ENCODE results near the gene SHH. TPM values are rescaled to one million over a fixed set of nuclear protein-coding genes. Genes with fewer than 3 reads are reported as not detected.

The SHH gene
- total and polyA plus RNA-seq, 2 donors (not counting 1 experiment from before 2014, with no cell fraction given): under 0.01 TPM; not detected in 1

DNA sequence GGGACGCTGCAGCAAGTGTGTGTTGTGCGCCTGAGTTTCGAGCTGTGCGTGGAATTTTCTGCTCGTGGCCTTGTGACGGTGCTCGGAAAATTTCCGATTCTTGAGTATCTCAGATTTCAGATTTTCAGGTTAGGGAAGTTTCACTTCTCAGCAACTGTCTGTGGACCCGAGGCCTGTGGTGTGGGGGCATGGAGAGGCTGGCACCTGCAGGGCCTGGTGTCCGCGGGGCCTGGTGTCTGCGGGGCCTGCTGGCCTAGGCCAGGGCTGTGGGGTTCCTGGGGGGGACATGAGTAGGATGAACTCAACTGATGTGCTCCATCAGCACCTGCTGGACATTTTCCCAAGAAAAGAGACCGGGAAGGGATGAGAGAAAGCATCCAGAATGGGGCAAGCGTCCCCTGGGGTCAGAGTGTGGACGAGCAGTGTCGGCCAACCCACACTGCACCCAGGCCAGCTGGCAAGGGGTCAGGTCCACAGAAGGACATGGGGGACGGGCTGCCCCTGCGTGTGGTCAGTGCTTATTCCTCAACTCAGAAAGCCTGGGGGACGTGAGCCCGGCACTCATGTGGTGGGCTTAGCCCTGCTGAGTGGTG is 31.3 kb upstream of the SHH start:
- TF ChIP-seq, protein P1, sequence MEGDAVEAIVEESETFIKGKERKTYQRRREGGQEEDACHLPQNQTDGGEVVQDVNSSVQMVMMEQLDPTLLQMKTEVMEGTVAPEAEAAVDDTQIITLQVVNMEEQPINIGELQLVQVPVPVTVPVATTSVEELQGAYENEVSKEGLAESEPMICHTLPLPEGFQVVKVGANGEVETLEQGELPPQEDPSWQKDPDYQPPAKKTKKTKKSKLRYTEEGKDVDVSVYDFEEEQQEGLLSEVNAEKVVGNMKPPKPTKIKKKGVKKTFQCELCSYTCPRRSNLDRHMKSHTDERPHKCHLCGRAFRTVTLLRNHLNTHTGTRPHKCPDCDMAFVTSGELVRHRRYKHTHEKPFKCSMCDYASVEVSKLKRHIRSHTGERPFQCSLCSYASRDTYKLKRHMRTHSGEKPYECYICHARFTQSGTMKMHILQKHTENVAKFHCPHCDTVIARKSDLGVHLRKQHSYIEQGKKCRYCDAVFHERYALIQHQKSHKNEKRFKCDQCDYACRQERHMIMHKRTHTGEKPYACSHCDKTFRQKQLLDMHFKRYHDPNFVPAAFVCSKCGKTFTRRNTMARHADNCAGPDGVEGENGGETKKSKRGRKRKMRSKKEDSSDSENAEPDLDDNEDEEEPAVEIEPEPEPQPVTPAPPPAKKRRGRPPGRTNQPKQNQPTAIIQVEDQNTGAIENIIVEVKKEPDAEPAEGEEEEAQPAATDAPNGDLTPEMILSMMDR (conservative IDR thresholded peaks at IDR 0.05 in 1 of 2, IDR thresholded peaks at IDR 0.05 in 1 of 2; ENCODE audit: low read depth in 1 of 2, low read length in 2 of 2): no peak
- TF ChIP-seq EZH2 (IDR thresholded peaks at IDR 0.05; ENCODE audit: low read length, missing control alignments): no peak
- Histone ChIP-seq H3K36me3 (ENCODE audit: control insufficient read depth, insufficient read depth, low read length) (no peaks in the 10 kb centered on the region), H3K9me3 (ENCODE audit: control insufficient read depth, insufficient read depth, low read depth, low read length) (no peaks in the 10 kb centered on the region), H3K4me1 (ENCODE audit: control insufficient read depth, extremely low read depth, insufficient read depth, low read length) (no peaks in the 10 kb centered on the region), H3K4me2 (ENCODE audit: extremely low read depth, insufficient read depth, low read length) (no peak overlapping the region), H3K27me3 (ENCODE audit: control insufficient read depth, insufficient read depth, low read length) (no peaks in the 10 kb centered on the region), H2AFZ (ENCODE audit: low read length) (no peak overlapping the region), H3K27ac (ENCODE audit: insufficient read depth, low read length) (no peak overlapping the region), H3K4me3 (replicated peaks in 1 of 4; ENCODE audit: control extremely low read depth in 1 of 4, insufficient read depth in 1 of 4, low read depth in 3 of 4, low read length in 4 of 4) (no peak overlapping the region), H3K79me2 (ENCODE audit: control insufficient read depth, insufficient read depth, low read length) (no peaks in the 10 kb centered on the region), H4K20me1 (ENCODE audit: control insufficient read depth, extremely low read depth, insufficient read depth, low read length) (no peaks in the 10 kb centered on the region), H3K9ac (ENCODE audit: insufficient read depth, low read length) (no peak overlapping the region)
- no peak for DNase-seq (ENCODE audit: low read depth in 2 of 2)

DNA sequence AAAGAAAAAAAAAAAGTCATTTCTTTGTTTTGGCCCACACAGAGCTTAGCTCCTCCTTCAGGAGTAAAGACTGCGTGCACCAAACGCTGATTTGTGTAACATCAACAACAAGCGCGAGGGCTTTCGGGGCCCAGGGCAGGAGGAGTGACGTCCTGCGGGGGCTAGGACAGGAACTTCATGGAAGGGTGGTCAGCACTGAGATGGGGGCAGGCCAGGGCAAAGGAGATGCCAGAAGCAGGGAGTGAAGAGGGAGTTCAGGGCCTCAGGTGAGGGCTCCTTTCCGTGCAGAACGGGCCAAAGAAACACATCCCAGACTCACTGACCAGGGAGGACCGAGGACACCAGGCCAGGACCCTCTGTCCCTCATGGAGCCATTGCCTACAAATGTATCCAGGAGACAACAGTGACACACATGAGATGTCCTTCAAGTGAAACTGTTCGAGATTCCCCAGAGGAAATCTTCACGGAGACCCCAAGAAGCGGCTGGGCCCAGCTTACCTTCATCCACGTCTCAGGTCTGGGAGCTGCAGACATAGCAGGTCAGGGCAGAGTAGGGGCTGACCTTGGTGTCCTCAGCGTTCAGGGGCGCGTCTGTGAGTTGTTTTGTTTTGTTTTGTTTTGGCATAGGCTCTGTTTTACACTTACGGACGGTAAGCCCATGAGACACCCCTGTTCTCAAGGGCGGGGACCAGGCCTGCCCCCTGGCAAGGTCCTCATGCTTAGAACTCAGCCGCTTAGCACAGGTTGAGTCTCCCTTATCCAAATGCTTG is 30.4 kb upstream of the SHH start:
- DNase-seq (ENCODE audit: low read depth in 2 of 2): no peak
- Histone ChIP-seq H3K4me1 (ENCODE audit: control insufficient read depth, extremely low read depth, insufficient read depth, low read length) (no peaks in the 10 kb centered on the region), H2AFZ (ENCODE audit: low read length) (no peak overlapping the region), H3K79me2 (ENCODE audit: control insufficient read depth, insufficient read depth, low read length) (no peaks in the 10 kb centered on the region), H3K9ac (ENCODE audit: insufficient read depth, low read length) (no peak overlapping the region), H3K27me3 (ENCODE audit: control insufficient read depth, insufficient read depth, low read length) (no peaks in the 10 kb centered on the region), H3K4me2 (ENCODE audit: extremely low read depth, insufficient read depth, low read length) (no peak overlapping the region), H3K9me3 (ENCODE audit: control insufficient read depth, insufficient read depth, low read depth, low read length) (no peaks in the 10 kb centered on the region), H3K27ac (ENCODE audit: insufficient read depth, low read length) (no peak overlapping the region), H3K36me3 (ENCODE audit: control insufficient read depth, insufficient read depth, low read length) (no peaks in the 10 kb centered on the region), H4K20me1 (ENCODE audit: control insufficient read depth, extremely low read depth, insufficient read depth, low read length) (no peaks in the 10 kb centered on the region), H3K4me3 (replicated peaks in 1 of 4; ENCODE audit: control extremely low read depth in 1 of 4, insufficient read depth in 1 of 4, low read depth in 3 of 4, low read length in 4 of 4) (no peak overlapping the region)
- TF ChIP-seq EZH2 (IDR thresholded peaks at IDR 0.05; ENCODE audit: low read length, missing control alignments): no peak
- TF ChIP-seq, protein P1 (conservative IDR thresholded peaks at IDR 0.05 in 1 of 2, IDR thresholded peaks at IDR 0.05 in 1 of 2; ENCODE audit: low read depth in 1 of 2, low read length in 2 of 2): no peak

DNA sequence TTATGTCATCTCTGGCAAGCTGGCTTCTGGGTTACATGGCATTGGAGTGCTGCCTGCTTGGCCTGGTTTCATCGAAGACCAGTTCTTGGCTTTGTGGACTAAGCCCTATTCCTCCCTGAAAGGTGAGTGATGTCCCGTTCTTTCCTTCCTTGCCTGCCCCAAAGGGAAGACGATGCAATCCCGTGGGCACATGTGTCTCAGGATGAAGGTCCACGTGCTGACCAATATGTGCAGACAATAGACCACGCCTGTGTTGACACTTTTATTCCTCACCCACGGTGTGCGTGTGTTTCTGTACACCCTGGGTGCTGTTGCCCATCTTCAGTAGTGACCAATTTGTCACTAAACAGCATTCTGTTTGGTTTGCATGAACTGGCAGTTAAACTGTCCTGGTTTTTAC is 28.6 kb upstream of the SHH start:
- Histone ChIP-seq H3K27me3 (ENCODE audit: control insufficient read depth, insufficient read depth, low read length) (no peaks in the 10 kb centered on the region), H3K4me3 (replicated peaks in 1 of 4; ENCODE audit: control extremely low read depth in 1 of 4, insufficient read depth in 1 of 4, low read depth in 3 of 4, low read length in 4 of 4) (no peak overlapping the region), H3K9me3 (ENCODE audit: control insufficient read depth, insufficient read depth, low read depth, low read length) (no peaks in the 10 kb centered on the region), H3K9ac (ENCODE audit: insufficient read depth, low read length) (no peak overlapping the region), H3K79me2 (ENCODE audit: control insufficient read depth, insufficient read depth, low read length) (no peaks in the 10 kb centered on the region), H3K4me2 (ENCODE audit: extremely low read depth, insufficient read depth, low read length) (no peak overlapping the region), H3K27ac (ENCODE audit: insufficient read depth, low read length) (no peak overlapping the region), H4K20me1 (ENCODE audit: control insufficient read depth, extremely low read depth, insufficient read depth, low read length) (no peaks in the 10 kb centered on the region), H2AFZ (ENCODE audit: low read length) (no peak overlapping the region), H3K4me1 (ENCODE audit: control insufficient read depth, extremely low read depth, insufficient read depth, low read length) (no peaks in the 10 kb centered on the region), H3K36me3 (ENCODE audit: control insufficient read depth, insufficient read depth, low read length) (no peaks in the 10 kb centered on the region)
- TF ChIP-seq, protein P1 (conservative IDR thresholded peaks at IDR 0.05 in 1 of 2, IDR thresholded peaks at IDR 0.05 in 1 of 2; ENCODE audit: low read depth in 1 of 2, low read length in 2 of 2): no peak
- no peak for TF ChIP-seq EZH2 (IDR thresholded peaks at IDR 0.05; ENCODE audit: low read length, missing control alignments)
- no peak for DNase-seq (ENCODE audit: low read depth in 2 of 2)
